Mesothelial cell of epicardium (in vitro differentiated cells): ENCODE measurements around the gene ACER2. TPM values are rescaled to one million over a fixed set of nuclear protein-coding genes. Genes with fewer than 3 reads are reported as not detected.
"Not testable (repeated sequence)": the region's sequence is repeated elsewhere in the genome, so short reads cannot be mapped to it uniquely, and the experiment has no call there.

Experiments used
- DNase-seq, 2 experiments: peaks; one replicate each; pipeline ENCODE4 v3.0.0; 2021; ENCODE audit warnings: low spot score in 2 of 2; ENCODE audit not compliant: unreplicated experiment in 2 of 2
- H3K27ac Mint-ChIP-seq: 2 replicates; pipeline ENCODE4 v1.8.0; 2021; ENCODE audit warnings: mixed read lengths
- H3K27me3 Mint-ChIP-seq: 2 replicates; pipeline ENCODE4 v1.8.0; 2021; ENCODE audit warnings: low read depth, mixed read lengths
- H3K36me3 Mint-ChIP-seq: 2 replicates; pipeline ENCODE4 v1.8.0; 2021; ENCODE audit warnings: mixed read lengths
- H3K4me1 Mint-ChIP-seq: 2 replicates; pipeline ENCODE4 v1.8.0; 2021; ENCODE audit warnings: mixed read lengths
- H3K4me3 Mint-ChIP-seq: 2 replicates; pipeline ENCODE4 v1.8.0; 2021; ENCODE audit warnings: mild to moderate bottlenecking, moderate library complexity, mixed read lengths
- H3K9me3 Mint-ChIP-seq: 2 replicates; pipeline ENCODE4 v1.8.0; 2021; ENCODE audit warnings: mixed read lengths
- CTCF ChIP-seq: fragments of 200-600 bp; sonication (generic); IDR thresholded peaks from one replicate; pipeline ENCODE4 v1.5.0; 2021; ENCODE audit warnings: antibody characterized with exemption; ENCODE audit not compliant: unreplicated experiment
- total RNA-seq: library from RNA; stranded (reverse); gene quantifications from 3 replicates; pipeline ENCODE4 v1.2.1, GENCODE V29; 2021

ACER2 gene
- total RNA-seq, 1 donor from 2014 or later, result 2.9 TPM

- no peak for TF ChIP-seq CTCF
- no peak overlapping the region for H3K27ac Mint-ChIP-seq
Observed at GRCh38 chr9:19432473-19432872, 23.7 kb downstream of the ACER2 start.

GRCh38 chr9:19433729-19434128, 24.9 kb downstream of the ACER2 start:
- H3K36me3 Mint-ChIP-seq, H3K9me3 Mint-ChIP-seq, H3K27ac Mint-ChIP-seq, H3K4me3 Mint-ChIP-seq, H3K27me3 Mint-ChIP-seq, DNase-seq: not testable (repeated sequence)
- peaks cover 18% of the 10 kb centered on the region for H3K4me1 Mint-ChIP-seq

More at GRCh38 chr9:19432473-19432872, 23.7 kb downstream of the ACER2 start:
- H3K27me3 Mint-ChIP-seq, result no peaks in the 10 kb centered on the region
- H3K36me3 Mint-ChIP-seq, result peaks cover 11% of the 10 kb centered on the region
- no peaks in the 10 kb centered on the region for H3K9me3 Mint-ChIP-seq
- DNase-seq, result no peak
- H3K4me3 Mint-ChIP-seq, result no peak overlapping the region
- H3K4me1 Mint-ChIP-seq, result peaks cover 18% of the 10 kb centered on the region

GRCh38 chr9:19440376-19440775, 31.6 kb downstream of the ACER2 start:
- H3K27me3 Mint-ChIP-seq, result no peaks in the 10 kb centered on the region
- no peak for TF ChIP-seq CTCF
- no peaks in the 10 kb centered on the region for H3K4me1 Mint-ChIP-seq
- no peak for DNase-seq
- peaks cover 1% of the 10 kb centered on the region for H3K36me3 Mint-ChIP-seq
- no peaks in the 10 kb centered on the region for H3K9me3 Mint-ChIP-seq
- no peak overlapping the region for H3K4me3 Mint-ChIP-seq
- H3K27ac Mint-ChIP-seq, result no peak overlapping the region

GRCh38 chr9:19440823-19441580, 32.2 kb downstream of the ACER2 start:
- no peak overlapping the region for H3K27ac Mint-ChIP-seq

GRCh38 chr9:19441730-19442129, 32.9 kb downstream of the ACER2 start:
- H3K4me3 Mint-ChIP-seq, result no peak overlapping the region
- no peak for DNase-seq
- H3K27me3 Mint-ChIP-seq, result no peaks in the 10 kb centered on the region
- TF ChIP-seq CTCF, result no peak
- H3K4me1 Mint-ChIP-seq, result no peaks in the 10 kb centered on the region
- peaks cover 4% of the 10 kb centered on the region for H3K36me3 Mint-ChIP-seq
- no peak overlapping the region for H3K27ac Mint-ChIP-seq
- no peaks in the 10 kb centered on the region for H3K9me3 Mint-ChIP-seq

More at GRCh38 chr9:19440823-19441580, 32.2 kb downstream of the ACER2 start:
- Mint-ChIP-seq H3K4me1 (no peaks in the 10 kb centered on the region), H3K9me3 (no peaks in the 10 kb centered on the region), H3K36me3 (peaks cover 5% of the 10 kb centered on the region), H3K27me3 (no peaks in the 10 kb centered on the region), H3K4me3 (no peak overlapping the region)
- no peak for DNase-seq
- TF ChIP-seq CTCF, result no peak

GRCh38 chr9:19442240-19442639, 33.4 kb downstream of the ACER2 start:
- Mint-ChIP-seq H3K27me3 (no peaks in the 10 kb centered on the region), H3K4me3 (no peak overlapping the region), H3K27ac (no peak overlapping the region), H3K9me3 (no peaks in the 10 kb centered on the region), H3K4me1 (no peaks in the 10 kb centered on the region), H3K36me3 (peaks cover 4% of the 10 kb centered on the region)
- no peak for DNase-seq
- TF ChIP-seq CTCF, result no peak
